Neural progenitor cell (in vitro differentiated cells): ENCODE data around the gene RAPGEF2. TPM values are rescaled to one million over a fixed set of nuclear protein-coding genes. Genes with fewer than 3 reads are reported as not detected.

Experiments
- DNase-seq: peaks from one replicate; pipeline ENCODE4 v3.0.0-alpha.2; 2016; ENCODE audit warnings: low spot score
- H2AFZ ChIP-seq: fragments of 200-600 bp; sonication (generic); replicated peaks from 2 replicates; pipeline ENCODE4 v1.6.1; 2016; ENCODE audit warnings: antibody characterized with exemption
- H3F3A ChIP-seq: fragments of 200-600 bp; sonication (generic); 2 replicates; pipeline ENCODE4 v1.6.1; 2016; ENCODE audit warnings: antibody characterized with exemption, low read depth
- H3K27ac ChIP-seq: fragments of 200-600 bp; sonication (generic); 2 replicates; pipeline ENCODE4 v1.5.1; 2016; ENCODE audit warnings: mild to moderate bottlenecking
- H3K27me3 ChIP-seq: fragments of 200-600 bp; sonication (generic); 2 replicates; pipeline ENCODE4 v1.6.1; 2016; ENCODE audit warnings: mild to moderate bottlenecking, moderate library complexity
- H3K36me3 ChIP-seq: fragments of 200-600 bp; sonication (generic); 2 replicates; pipeline ENCODE4 v1.5.1; 2016
- H3K4me1 ChIP-seq: fragments of 200-600 bp; sonication (generic); 2 replicates; pipeline ENCODE4 v1.6.1; 2016; ENCODE audit warnings: mixed run types
- H3K4me2 ChIP-seq: fragments of 200-600 bp; sonication (generic); 2 replicates; pipeline ENCODE4 v1.6.1; 2016
- H3K4me3 ChIP-seq: fragments of 200-600 bp; sonication (generic); 2 replicates; pipeline ENCODE4 v1.5.1; 2016
- H3K79me2 ChIP-seq: fragments of 200-600 bp; sonication (generic); 2 replicates; pipeline ENCODE4 v1.6.1; 2016; ENCODE audit warnings: low read depth
- H3K9ac ChIP-seq: fragments of 200-600 bp; sonication (generic); 2 replicates; pipeline ENCODE4 v1.6.1; 2016
- H3K9me3 ChIP-seq: fragments of 200-600 bp; sonication (generic); 2 replicates; pipeline ENCODE4 v1.5.1; 2016; ENCODE audit warnings: low read depth
- H4K20me1 ChIP-seq: fragments of 200-600 bp; sonication (generic); 2 replicates; pipeline ENCODE4 v1.6.1; 2016; ENCODE audit warnings: low read depth
- H3K27ac Mint-ChIP-seq: 3 replicates; pipeline ENCODE4 v1.8.0; 2021; ENCODE audit warnings: mixed read lengths
- H3K27me3 Mint-ChIP-seq: 2 replicates; pipeline ENCODE4 v1.8.0; 2022; ENCODE audit warnings: low read depth, mild to moderate bottlenecking, inconsistent platforms, moderate library complexity, mixed read lengths; ENCODE audit not compliant: insufficient read depth
- H3K36me3 Mint-ChIP-seq: 3 replicates; pipeline ENCODE4 v1.8.0; 2021; ENCODE audit warnings: mixed read lengths
- H3K4me1 Mint-ChIP-seq: 3 replicates; pipeline ENCODE4 v1.8.0; 2021; ENCODE audit warnings: mixed read lengths
- H3K4me3 Mint-ChIP-seq: 3 replicates; pipeline ENCODE4 v1.8.0; 2021; ENCODE audit warnings: mild to moderate bottlenecking, moderate library complexity, mixed read lengths
- H3K9me3 Mint-ChIP-seq: 3 replicates; pipeline ENCODE4 v1.8.0; 2020; ENCODE audit warnings: mixed read lengths
- CTCF ChIP-seq: fragments of 200-600 bp; sonication (generic); IDR thresholded peaks from 2 replicates; pipeline ENCODE4 v1.5.1; 2017; ENCODE audit warnings: antibody characterized with exemption, mild to moderate bottlenecking
- EZH2 ChIP-seq: fragments of 200-600 bp; sonication (generic); IDR thresholded peaks from 2 replicates; pipeline ENCODE4 v1.6.1; 2017; ENCODE audit warnings: antibody characterized with exemption, mild to moderate bottlenecking, moderate library complexity
- EZH2phosphoT487 ChIP-seq: fragments of 200-600 bp; sonication (generic); IDR thresholded peaks from 2 replicates; pipeline ENCODE4 v1.6.1; 2017; ENCODE audit warnings: antibody characterized with exemption
- total RNA-seq: library from RNA; depleted of rRNA; stranded (reverse); fragments of >200 nt; gene quantifications from 2 replicates; pipeline ENCODE4 v1.2.3, GENCODE V29; 2015; ENCODE audit warnings: low replicate concordance

RAPGEF2 gene
- total RNA-seq, 1 donor from 2014 or later, result 70.4 TPM

DNA sequence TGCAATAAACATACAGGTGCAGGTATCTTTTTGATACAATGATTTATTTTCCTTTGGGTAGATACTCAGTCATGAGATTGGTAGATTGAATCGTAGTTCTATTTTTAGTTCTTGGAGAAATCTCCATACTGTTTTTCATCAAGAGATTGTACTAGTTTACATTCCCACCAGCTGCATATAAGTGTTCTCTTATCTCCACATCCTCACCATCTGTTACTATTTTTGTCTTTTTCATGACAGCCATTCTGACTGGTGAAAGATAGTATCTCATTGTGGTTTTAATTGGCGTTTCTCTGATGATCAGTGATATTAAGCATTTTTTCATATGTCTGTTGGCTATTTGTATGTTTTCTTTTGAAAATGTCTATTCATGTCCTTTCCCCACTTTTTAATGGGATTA lies 202.2 kb downstream of the RAPGEF2 start:
- Histone ChIP-seq H3K27ac (no peak overlapping the region), H3K36me3 (no peaks in the 10 kb centered on the region), H3F3A (peaks cover 24% of the 10 kb centered on the region), H3K4me2 (no peak overlapping the region), H3K27me3 (no peaks in the 10 kb centered on the region), H3K9ac (no peak overlapping the region), H3K9me3 (no peaks in the 10 kb centered on the region), H4K20me1 (peaks cover 3% of the 10 kb centered on the region), H3K79me2 (peaks cover 3% of the 10 kb centered on the region), H3K4me1 (peaks cover 31% of the 10 kb centered on the region), H3K4me3 (no peak overlapping the region), H2AFZ (no peak overlapping the region)
- peaks cover 19% of the 10 kb centered on the region for H3K4me1 Mint-ChIP-seq
- H3K9me3 Mint-ChIP-seq, result peaks cover 7% of the 10 kb centered on the region
- peaks cover 16% of the 10 kb centered on the region for H3K36me3 Mint-ChIP-seq
- TF ChIP-seq EZH2 (no peak), CTCF (no peak), EZH2phosphoT487 (no peak)
- no peak for DNase-seq
- H3K27ac Mint-ChIP-seq, result no peak overlapping the region
- H3K4me3 Mint-ChIP-seq, result no peak overlapping the region
- H3K27me3 Mint-ChIP-seq, result no peaks in the 10 kb centered on the region

DNA sequence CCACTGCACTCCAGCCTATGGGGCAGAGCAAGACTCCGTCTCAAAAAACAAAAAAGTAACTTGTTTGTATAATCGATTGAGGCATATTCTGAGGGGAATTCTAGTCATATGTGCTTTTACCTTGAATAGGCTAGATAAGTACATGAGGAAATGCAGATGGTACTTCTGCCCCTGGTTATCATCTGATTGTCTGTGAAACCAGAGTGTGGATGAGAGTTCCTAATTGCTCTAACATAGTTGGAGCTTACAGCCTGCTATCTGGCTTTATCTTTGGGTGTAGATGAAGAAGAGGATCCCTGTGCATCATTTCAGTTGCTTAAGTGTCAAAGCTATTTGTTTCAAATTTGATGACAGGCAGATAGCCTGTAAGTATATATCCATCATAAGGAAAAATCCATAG lies 205.1 kb downstream of the RAPGEF2 start:
- peaks cover 16% of the 10 kb centered on the region for H3K36me3 Mint-ChIP-seq
- H3K4me1 Mint-ChIP-seq, result peaks cover 19% of the 10 kb centered on the region
- Histone ChIP-seq H4K20me1 (peaks cover 3% of the 10 kb centered on the region), H3K27me3 (no peaks in the 10 kb centered on the region), H3K9ac (no peak overlapping the region), H3K27ac (peak overlapping the region; percentile 98), H3K4me3 (no peak overlapping the region), H3K4me2 (peak overlapping the region; percentile 69), H3K36me3 (no peaks in the 10 kb centered on the region), H3F3A (peaks cover 24% of the 10 kb centered on the region), H3K9me3 (no peaks in the 10 kb centered on the region), H3K4me1 (peaks cover 33% of the 10 kb centered on the region), H3K79me2 (peaks cover 3% of the 10 kb centered on the region), H2AFZ (no peak overlapping the region)
- peaks cover 7% of the 10 kb centered on the region for H3K9me3 Mint-ChIP-seq
- no peak for TF ChIP-seq CTCF
- TF ChIP-seq EZH2, result no peak
- no peak for TF ChIP-seq EZH2phosphoT487
- no peak for DNase-seq
- no peak overlapping the region for H3K27ac Mint-ChIP-seq
- H3K4me3 Mint-ChIP-seq, result no peak overlapping the region
- no peaks in the 10 kb centered on the region for H3K27me3 Mint-ChIP-seq

DNA sequence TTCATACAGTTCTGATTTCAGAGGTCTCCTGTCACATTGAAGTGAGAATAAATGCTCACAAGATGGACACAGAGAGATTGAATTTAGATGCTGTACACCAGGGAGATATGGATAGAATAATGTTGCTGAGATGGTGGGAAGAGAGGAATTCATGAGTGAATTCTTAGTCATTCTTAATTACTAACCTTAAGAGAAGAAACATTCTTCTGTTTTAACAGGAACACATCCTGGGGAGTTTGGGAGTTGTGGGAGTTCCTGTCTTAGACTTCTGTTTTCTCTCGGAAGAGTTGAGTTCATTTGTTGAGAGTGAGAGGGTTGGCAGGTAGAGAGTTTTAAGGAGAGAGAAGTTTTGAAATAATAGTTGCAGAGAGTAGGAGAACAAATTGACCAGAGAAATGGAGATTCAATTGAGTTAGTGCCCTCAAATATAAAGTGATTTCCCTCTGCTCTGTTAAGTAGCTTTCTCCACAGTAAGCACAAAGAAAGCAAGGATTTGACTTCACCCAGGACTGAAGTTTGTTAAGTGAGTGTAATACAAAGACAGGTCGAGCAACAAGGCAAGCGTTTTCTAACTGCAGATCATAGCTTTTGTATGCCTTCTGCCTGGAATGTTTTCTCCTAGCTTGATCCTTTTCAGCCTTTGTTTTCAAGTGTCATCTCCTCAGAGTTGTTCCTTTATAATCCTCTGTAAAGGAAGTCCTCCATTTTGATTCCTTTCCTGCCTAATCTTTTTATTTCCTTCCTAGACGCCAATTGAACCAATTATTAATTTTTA lies 205.9 kb downstream of the RAPGEF2 start:
- Histone ChIP-seq H3K4me1 (peaks cover 33% of the 10 kb centered on the region), H3K9ac (no peak overlapping the region), H3K79me2 (peaks cover 3% of the 10 kb centered on the region), H3K9me3 (no peaks in the 10 kb centered on the region), H3K4me3 (peak overlapping the region; percentile 24), H3K36me3 (no peaks in the 10 kb centered on the region), H3K27ac (peak overlapping the region; percentile 98), H3K4me2 (peak overlapping the region; percentile 69), H2AFZ (no peak overlapping the region), H4K20me1 (peaks cover 3% of the 10 kb centered on the region), H3F3A (peaks cover 24% of the 10 kb centered on the region), H3K27me3 (no peaks in the 10 kb centered on the region)
- H3K27me3 Mint-ChIP-seq, result no peaks in the 10 kb centered on the region
- H3K4me1 Mint-ChIP-seq, result peaks cover 19% of the 10 kb centered on the region
- no peak overlapping the region for H3K4me3 Mint-ChIP-seq
- H3K27ac Mint-ChIP-seq, result peak overlapping the region; percentile 82
- H3K36me3 Mint-ChIP-seq, result peaks cover 16% of the 10 kb centered on the region
- H3K9me3 Mint-ChIP-seq, result peaks cover 7% of the 10 kb centered on the region
- peak; percentile 81 for DNase-seq
- TF ChIP-seq CTCF (no peak), EZH2phosphoT487 (no peak), EZH2 (no peak)
